Femur (tissue), 1 donor: ENCODE data around the gene C11orf68.
A peak's percentile ranks its signal among the peaks of the same experiment; 100 is the strongest.
"Not testable (repeated sequence)": the region's sequence is repeated elsewhere in the genome, so short reads cannot be mapped to it uniquely, and the experiment has no call there.

ENCODE experiments used
- DNase-seq: peaks from one replicate; pipeline ENCODE4 v3.0.0-alpha.2; 2017

Gene C11orf68

GRCh38 chr11:65911682-65912568 lies 6.9 kb downstream of the C11orf68 start:
- peak; percentile 81 for DNase-seq

GRCh38 chr11:65907878-65908277 lies 11.0 kb downstream of the C11orf68 start:
- no peak for DNase-seq

DNA sequence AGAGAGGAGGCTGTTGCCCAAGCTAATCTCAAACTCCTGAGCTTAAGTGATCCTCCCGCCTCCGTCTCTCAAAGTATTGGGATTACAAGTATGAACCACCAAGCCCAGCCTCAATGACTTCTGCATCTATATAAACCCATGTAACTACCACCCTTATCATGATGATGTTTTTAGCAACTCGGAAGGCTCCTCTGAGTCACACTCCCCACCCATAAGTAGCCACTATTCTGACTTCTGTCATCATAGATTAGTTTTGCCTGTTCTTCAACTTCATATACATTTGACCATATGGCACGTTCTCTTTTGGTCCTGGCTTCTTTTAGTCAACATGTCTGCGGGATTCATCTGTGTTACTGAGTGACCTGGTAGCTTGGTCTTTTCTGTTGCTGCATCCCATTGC lies 12.3 kb downstream of the C11orf68 start:
- no peak for DNase-seq

DNA sequence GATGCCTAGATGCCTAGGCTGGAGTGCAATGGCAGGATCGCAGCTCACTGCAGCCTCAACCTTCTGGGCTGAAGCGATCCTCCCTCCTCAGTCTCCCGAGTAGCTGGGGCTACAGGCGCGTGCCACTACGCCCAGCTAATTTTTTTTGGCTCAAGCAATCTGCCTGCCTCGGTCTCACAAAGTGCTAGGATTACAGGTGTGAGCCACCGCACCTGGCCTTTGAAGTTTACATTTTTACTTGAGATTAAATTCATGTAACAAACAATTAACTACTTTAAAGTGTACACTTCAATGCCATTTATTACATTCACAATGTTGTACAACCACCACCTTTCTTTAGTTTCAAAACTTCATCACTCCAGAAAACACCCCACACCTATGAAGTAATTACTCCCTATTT lies 15.1 kb downstream of the C11orf68 start:
- no peak for DNase-seq

DNA sequence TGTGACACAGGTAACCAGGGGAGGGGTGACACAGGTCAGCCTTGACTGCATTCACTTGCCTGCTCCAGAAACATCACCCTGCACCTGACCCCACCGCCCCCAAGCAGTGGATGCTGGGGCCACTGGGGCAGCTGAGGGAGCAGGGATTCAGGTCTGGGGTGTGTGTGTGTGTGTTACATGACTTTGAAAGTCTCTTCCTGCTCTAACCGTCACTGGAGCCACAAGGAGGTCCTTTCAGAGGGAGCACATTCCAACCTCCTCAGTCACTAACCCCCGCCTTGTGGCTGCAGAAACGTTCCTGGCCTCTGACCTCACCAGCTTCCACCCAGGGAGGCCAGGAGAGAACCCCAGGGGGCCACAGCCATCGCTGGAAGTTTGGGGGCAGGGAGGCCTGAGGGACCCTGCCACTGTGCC lies 15.8 kb downstream of the C11orf68 start:
- DNase-seq: no peak

GRCh38 chr11:65900899-65901180 lies 18.0 kb downstream of the C11orf68 start:
- no peak for DNase-seq

GRCh38 chr11:65900125-65900898 lies 18.6 kb downstream of the C11orf68 start, which contains the start of gene FOSL1:
Gene FOSL1 (minus strand): TSS chr11:65900388. CDS start chr11:65900339, 49 bp downstream.
- DNase-seq: peak; percentile 80

GRCh38 chr11:65899356-65900124 lies 19.3 kb downstream of the C11orf68 start:
- DNase-seq: peak; percentile 60

DNA sequence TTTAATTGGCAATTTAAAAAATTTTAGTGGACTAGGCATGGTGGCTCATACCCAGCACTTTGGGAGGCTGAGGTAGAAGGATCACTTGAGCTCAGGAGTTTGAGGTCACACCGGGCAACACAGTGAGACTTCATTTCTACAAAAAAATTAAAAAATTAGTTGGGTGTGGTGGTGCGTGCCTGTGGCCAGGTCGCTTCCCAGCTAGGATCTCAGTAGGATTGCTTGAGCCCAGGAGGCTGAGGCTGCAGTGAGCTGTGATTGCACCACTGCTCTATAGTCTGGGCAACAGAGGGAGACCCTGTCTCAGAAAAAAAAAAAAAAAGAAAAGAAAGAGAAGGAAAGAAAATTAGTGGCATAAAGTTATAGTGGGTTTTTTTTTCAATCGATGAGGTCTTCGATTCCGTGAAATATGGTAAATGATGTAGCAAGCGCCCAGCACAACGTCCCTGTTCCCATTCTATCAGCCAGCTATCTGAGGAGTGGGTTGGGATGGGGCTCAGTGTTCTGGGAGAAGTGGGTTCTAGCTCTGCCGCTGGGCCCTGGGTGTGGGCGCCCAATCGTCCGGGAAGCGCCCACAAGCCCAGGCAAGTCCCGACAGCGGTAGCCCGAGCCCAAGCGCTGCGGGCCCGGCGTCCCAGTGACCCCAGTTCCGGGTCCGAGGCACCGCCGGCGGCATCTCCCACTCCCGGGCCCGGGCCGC lies 20.1 kb downstream of the C11orf68 start:
- DNase-seq: no peak

- DNase-seq: no peak
Observed at GRCh38 chr11:65897020-65897471, 21.8 kb downstream of the C11orf68 start.

DNA sequence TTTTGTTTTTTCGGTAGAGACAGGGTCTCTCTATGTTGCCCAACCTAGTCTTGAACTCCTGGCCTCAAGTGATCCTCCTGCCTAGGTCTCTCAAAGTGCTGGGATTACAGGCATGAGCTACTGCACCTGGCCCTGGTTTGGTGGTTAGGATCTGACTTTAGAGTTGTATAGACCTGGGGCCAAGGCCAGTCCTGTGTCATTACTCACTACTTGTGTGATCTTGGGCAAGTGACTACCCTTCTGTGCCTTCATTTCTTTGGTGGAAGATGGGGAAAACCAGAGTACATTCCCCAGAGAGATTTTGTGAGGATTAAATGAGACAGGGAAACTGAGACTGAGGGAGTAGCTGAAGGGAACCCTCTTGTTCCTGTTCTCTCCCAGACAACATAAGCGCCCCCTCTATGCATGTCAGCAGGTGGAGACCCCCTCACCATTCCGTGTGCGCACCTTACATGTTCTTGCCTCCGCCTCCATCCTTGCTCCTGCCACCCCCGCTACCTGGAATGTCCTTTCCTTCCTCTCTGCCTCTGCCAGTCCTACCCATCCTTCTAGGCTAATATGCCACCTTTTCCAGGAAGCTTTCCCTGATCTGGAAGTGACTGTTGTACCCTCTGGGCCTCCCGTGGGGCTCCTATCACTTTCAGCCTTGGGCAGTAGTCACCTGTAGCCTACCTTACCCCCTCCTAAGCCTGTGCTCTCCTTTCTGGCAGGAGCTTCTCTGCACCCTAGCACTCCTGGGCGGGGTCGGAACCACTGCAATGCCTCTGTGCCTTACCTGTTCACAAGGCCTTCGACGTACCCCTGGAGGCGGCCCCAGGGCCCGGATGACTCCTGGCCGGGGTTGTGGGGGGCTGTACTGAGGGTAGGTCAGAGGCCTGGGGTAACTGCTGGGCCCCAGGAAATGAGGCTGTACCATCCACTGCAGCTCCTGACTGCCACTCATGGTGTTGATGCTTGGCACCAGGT lies 22.5 kb downstream of the C11orf68 start:
- DNase-seq: no peak

DNA sequence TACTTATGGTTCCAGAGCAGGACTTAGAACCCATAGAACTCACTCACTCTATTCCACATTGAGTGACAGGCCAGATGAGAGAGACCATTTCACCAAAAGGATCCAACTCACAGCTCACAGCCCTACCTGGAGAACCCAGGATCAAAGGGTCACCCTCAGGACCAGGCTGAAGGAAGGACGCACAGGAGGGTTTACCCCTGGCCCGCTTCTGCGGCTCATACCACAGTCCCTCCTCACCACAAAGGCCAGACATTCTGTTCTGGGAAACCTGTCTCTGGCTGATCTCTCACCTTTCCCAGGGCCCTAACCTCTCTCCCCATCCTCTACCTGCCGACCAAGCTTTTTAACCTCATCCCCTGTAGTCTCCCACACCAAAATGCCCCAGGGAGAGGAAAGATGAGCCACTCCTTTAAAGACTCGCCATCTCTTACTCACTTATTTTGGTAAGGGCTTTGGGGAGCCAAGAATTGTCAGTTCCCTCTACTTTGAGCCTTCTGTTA lies 23.3 kb downstream of the C11orf68 start:
- DNase-seq: no peak

- no peak for DNase-seq
Observed at GRCh38 chr11:65894034-65894591, 24.7 kb downstream of the C11orf68 start.

DNA sequence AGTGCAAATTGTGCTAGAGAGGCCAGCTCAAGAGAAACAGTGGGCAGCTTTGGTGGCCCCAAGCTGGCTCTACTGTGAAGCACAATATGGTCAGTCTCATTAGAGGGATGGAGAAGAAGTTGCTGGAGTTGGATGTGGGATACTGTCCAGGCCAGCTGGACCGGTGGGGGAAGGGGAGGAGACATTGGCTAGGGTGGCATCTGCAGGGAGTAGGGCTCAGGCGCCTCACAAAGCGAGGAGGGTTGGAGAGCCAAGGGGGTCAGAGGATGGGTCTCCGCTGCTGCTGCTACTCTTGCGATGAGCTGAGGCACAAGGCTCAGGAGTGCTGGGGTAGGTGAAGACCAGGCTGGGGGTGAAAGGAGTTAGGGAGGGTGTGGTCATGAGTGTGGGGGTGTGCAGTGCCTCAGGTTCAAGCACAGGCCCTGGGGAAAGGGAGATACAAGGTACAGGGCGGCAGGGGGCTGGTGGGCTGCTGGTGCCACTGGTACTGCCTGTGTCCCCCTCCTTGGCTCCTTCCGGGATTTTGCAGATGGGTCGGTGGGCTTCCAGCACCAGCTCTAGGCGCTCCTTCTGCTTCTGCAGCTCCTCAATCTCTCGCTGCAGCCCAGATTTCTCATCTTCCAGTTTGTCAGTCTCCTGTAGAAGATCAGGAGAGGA lies 26.1 kb downstream of the C11orf68 start:
- DNase-seq: no peak

- DNase-seq: not testable (repeated sequence)
Observed at GRCh38 chr11:65892137-65892540, 26.7 kb downstream of the C11orf68 start.

GRCh38 chr11:65891219-65892136 lies 27.4 kb downstream of the C11orf68 start:
- DNase-seq: no peak

- peak; percentile 98 for DNase-seq
Observed at GRCh38 chr11:65890324-65891218, 28.3 kb downstream of the C11orf68 start, which contains the start of gene CCDC85B. Gene CCDC85B (plus strand): TSS chr11:65890673. CDS start chr11:65890784, 111 bp downstream.
